Heart left ventricle (tissue), 16 donors: ENCODE measurements around the gene NID2. TPM values are rescaled to one million over a fixed set of nuclear protein-coding genes. Genes with fewer than 3 reads are reported as not detected.

ENCODE experiments used
- ATAC-seq, 4 donors: fragments of 200-7000 bp; cut with Tn5 transposase; one replicate each; pipeline ENCODE4 v1.9.1; 2020 to 2022; ENCODE audit warnings: moderate library complexity in 4 of 4, mild to moderate bottlenecking in 3 of 4, moderate number of reproducible peaks in 1 of 4
- DNase-seq, 5 donors: peaks; one replicate each; pipeline ENCODE4 v3.0.0-alpha.2; 2020
- H3K27ac ChIP-seq, 12 donors: fragments of 200-600 bp; sonication (generic) in 4 of 12; one replicate each; pipeline versions ENCODE4 v1.5.0 to v1.8.0; 2016 to 2022; ENCODE audit warnings: mild to moderate bottlenecking in 2 of 12
- H3K27me3 ChIP-seq, 9 donors: fragments of 200-600 bp; sonication (generic) in 2 of 9; one replicate each; pipeline versions ENCODE4 v1.5.1 to v1.8.0; 2016 to 2022; ENCODE audit warnings: mild to moderate bottlenecking in 3 of 9
- H3K36me3 ChIP-seq, 9 donors: fragments of 200-600 bp; sonication (generic) in 2 of 9; one replicate each; pipeline versions ENCODE4 v1.5.0 to v1.8.0; 2018 to 2022; ENCODE audit warnings: mild to moderate bottlenecking in 2 of 9
- H3K4me1 ChIP-seq, 12 donors: fragments of 200-600 bp; sonication (generic) in 4 of 12; one replicate each; pipeline versions ENCODE4 v1.5.0 to v1.8.0; 2016 to 2022; ENCODE audit warnings: mild to moderate bottlenecking in 3 of 12
- H3K4me3 ChIP-seq, 12 donors: fragments of 200-600 bp; sonication (generic) in 4 of 12; one replicate each; pipeline versions ENCODE4 v1.5.0 to v1.8.0; 2017 to 2022; ENCODE audit warnings: mild to moderate bottlenecking in 9 of 12, moderate library complexity in 4 of 12
- H3K9me3 ChIP-seq, 12 donors: fragments of 200-600 bp; sonication (generic) in 4 of 12; one replicate each; pipeline versions ENCODE4 v1.5.0 to v1.8.0; 2016 to 2022; ENCODE audit warnings: mild to moderate bottlenecking in 1 of 12
- CTCF ChIP-seq, 12 donors: fragments of 200-600 bp; sonication (generic) in 4 of 12; IDR thresholded peaks; one replicate each; pipeline versions ENCODE4 v1.5.0 to v1.8.0; 2018 to 2022; ENCODE audit warnings: antibody characterized with exemption in 12 of 12, mild to moderate bottlenecking in 5 of 12
- POLR2A ChIP-seq, 2 donors: fragments of 450-650 bp; IDR thresholded peaks; one replicate each; pipeline ENCODE4 v1.6.1; 2017; ENCODE audit warnings: antibody characterized with exemption in 2 of 2, mild to moderate bottlenecking in 2 of 2, moderate library complexity in 2 of 2
- WGBS, 4 donors: extraction: QIAGEN DNeasy Blood & Tissue Kit in 2 of 4; methylation state at CpG; one replicate each; pipeline versions ENCODE4 v1.1.5 to v1.1.7; 2013 to 2018; 5-methylcytosine and 5-hydroxymethylcytosine counted together
- intact Hi-C, 10 donors: fragments of 100-400 bp; cut with DNase I; formaldehyde crosslinking; loops; one replicate each; pipeline versions ENCODE4 v1.11.1 to v1.14.2; 2022
- polyA plus RNA-seq, 2 donors: library from polyadenylated mRNA; stranded (reverse); fragments of 200-250 nt; gene quantifications; one replicate each; pipeline ENCODE4 v1.2.3, GENCODE V29; 2013
- total RNA-seq, 9 donors: library from RNA; depleted of rRNA in 2 of 9; stranded (reverse); fragments of >200 nt in 2 of 9; fragmentation: NEBNext Ultra II Directional in 3 of 9; extraction: Animal tissue kit (Norgen Biotek cat#: 25700) in 3 of 9; gene quantifications; one replicate each; pipeline versions ENCODE4 v1.1.0 to v1.2.4, GENCODE V29; 2016 to 2023
- donor health status: ischemic (EF 13 %, LVEDD 7.1; RV severe dilation, severe dysfunction).
- donor health status: healthy with polysubstance abuse.
- donor health status: DM: no; HTN: yes; CAD: no.
- donor health status: DM: no; HTN: no; CAD: no.
- donor health status: ischemic (EF 25% LVEDD 6.9; RV normal size, moderate dysfunction).
- donor health status: ischemic (EF 25% LVEDD 5.7; RV mildly dilated, moderate dysfunction).
- donor health status: healthy.
- donor health status: DM: yes; HTN: yes; CAD: no.
- donor health status: ischemic (EF 35%, LVEDD 5.7; RV mildly dilated, moderate dysfunction).
- donor health status: nonischemic (EF 11% LVEDD 7.7; RV severe dilation, severe dysfunction).
- donor health status: DM: yes; HTN: yes; CAD: no.
- donor health status: PGD.
- donor health status: ischemic (EF 29% LVEDD 5.4; RV normal size, mild dysfunction).
- donor health status: nonischemic (EF 23%, LVEDD 6.1; RV moderate dilation, normal function).

The NID2 gene
- total and polyA plus RNA-seq, 11 donors, result 17.3 to 77.4 (median 40.6) TPM

- intact Hi-C loops, result loop anchor here in 3 of 10 donors (2.0 to 10.0 kb wide), 3 partner anchors 15 to 49 kb away; no protein-coding TSS in a partner anchor
- ATAC-seq (peak in 3 of 4 donors; percentile 25 to 47 (median 31)), DNase-seq (no peak)
- no peaks in the 10 kb centered on the region for H3K9me3 ChIP-seq
- 32 to 60% (median 56%) methylated on average over 2 of the region's 2 CpGs for WGBS, 4 donors
- peaks cover 0 to 42% (median 23%) of the 10 kb centered on the region in 12 donors for H3K4me1 ChIP-seq
- no peaks in the 10 kb centered on the region for H3K27me3 ChIP-seq
- H3K36me3 ChIP-seq, result no peaks in the 10 kb centered on the region
- TF ChIP-seq POLR2A (IDR thresholded peaks at IDR 0.05) (no peak), CTCF (IDR thresholded peaks at IDR 0.05) (no peak)
- no peak overlapping the region for H3K4me3 ChIP-seq
- peak overlapping the region in 4 of 12 donors; percentile 5 to 26 (median 15) for H3K27ac ChIP-seq
These were observed 9.3 kb upstream of the NID2 start for GRCh38 chr14:52078095-52078531.

- TF ChIP-seq POLR2A (IDR thresholded peaks at IDR 0.05), result no peak
- TF ChIP-seq CTCF (IDR thresholded peaks at IDR 0.05), result no peak
- no peak overlapping the region for H3K4me3 ChIP-seq
- H3K27me3 ChIP-seq, result no peaks in the 10 kb centered on the region
- peaks cover 0 to 48% (median 25%) of the 10 kb centered on the region in 12 donors for H3K4me1 ChIP-seq
- ATAC-seq (no peak), DNase-seq (no peak)
- intact Hi-C loops, result loop anchor here in 3 of 10 donors (5.0 to 10.0 kb wide), 2 partner anchors 47 to 50 kb away; no protein-coding TSS in a partner anchor
- peak overlapping the region in 4 of 12 donors; percentile 5 to 26 (median 15) for H3K27ac ChIP-seq
- H3K9me3 ChIP-seq, result no peaks in the 10 kb centered on the region
- 45 to 81% (median 67%) methylated on average over 2 of the region's 2 CpGs for WGBS, 4 donors
- H3K36me3 ChIP-seq, result no peaks in the 10 kb centered on the region
These were observed 8.6 kb upstream of the NID2 start for GRCh38 chr14:52077256-52077979.

GRCh38 chr14:52076334-52076733, 7.5 kb upstream of the NID2 start:
- Histone ChIP-seq H3K36me3 (no peaks in the 10 kb centered on the region), H3K27me3 (peaks cover 0 to under 1% (median 0%) of the 10 kb centered on the region in 9 donors), H3K4me3 (no peak overlapping the region), H3K4me1 (peaks cover 0 to 53% (median 28%) of the 10 kb centered on the region in 12 donors), H3K27ac (no peak overlapping the region), H3K9me3 (no peaks in the 10 kb centered on the region)
- TF ChIP-seq POLR2A (IDR thresholded peaks at IDR 0.05) (no peak), CTCF (IDR thresholded peaks at IDR 0.05) (no peak)
- DNase-seq (peak in 2 of 5 donors; percentile 36 to 39), ATAC-seq (peak in 3 of 4 donors; percentile 23 to 68 (median 49))
- intact Hi-C loops, result loop anchor here in 3 of 10 donors (5.0 to 10.0 kb wide), 2 partner anchors 48 to 51 kb away; no protein-coding TSS in a partner anchor
- 34 to 59% (median 51%) methylated on average over 4 of the region's 4 CpGs for WGBS, 4 donors

GRCh38 chr14:52075371-52075770, 6.5 kb upstream of the NID2 start:
- Histone ChIP-seq H3K36me3 (no peaks in the 10 kb centered on the region), H3K4me1 (peaks cover 0 to 54% (median 24%) of the 10 kb centered on the region in 12 donors), H3K27ac (no peak overlapping the region), H3K4me3 (no peak overlapping the region), H3K27me3 (peaks cover 0 to 6% (median 0%) of the 10 kb centered on the region in 9 donors), H3K9me3 (no peaks in the 10 kb centered on the region)
- DNase-seq (no peak), ATAC-seq (no peak)
- TF ChIP-seq CTCF (IDR thresholded peaks at IDR 0.05) (no peak), POLR2A (IDR thresholded peaks at IDR 0.05) (no peak)
- intact Hi-C loops, result loop anchor here in 3 of 10 donors (5.0 to 10.0 kb wide), 2 partner anchors 49 to 52 kb away; no protein-coding TSS in a partner anchor
- 91 to 98% (median 96%) methylated on average over 4 of the region's 4 CpGs for WGBS, 4 donors
